Measurements from ENCODE around the gene WDFY1.

WDFY1 gene

GRCh38 chr2:223852281-223852795 is 92.8 kb downstream of the WDFY1 start:
- no peak for DNase-seq

GRCh38 chr2:223847410-223847809 is 97.7 kb downstream of the WDFY1 start:
- no peak for DNase-seq

DNA sequence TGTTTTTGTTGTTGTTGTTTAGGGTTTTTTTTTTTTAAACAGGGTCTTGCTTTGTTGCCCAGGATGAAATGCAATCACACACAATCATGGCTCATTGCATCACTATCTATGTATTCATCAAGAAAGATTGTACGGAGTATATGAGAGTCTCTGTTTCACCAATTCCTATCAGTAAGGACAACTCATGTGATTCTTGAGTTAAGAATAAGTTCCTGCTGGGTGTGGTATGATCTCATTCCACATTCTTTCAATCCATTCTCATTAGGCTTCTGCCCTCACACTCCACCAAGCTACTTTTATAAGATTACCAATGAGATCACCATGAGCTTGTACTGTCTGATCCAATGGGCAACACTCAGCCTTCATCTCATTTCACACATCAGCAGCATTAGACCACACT is 98.6 kb downstream of the WDFY1 start:
- DNase-seq = no peak

DNA sequence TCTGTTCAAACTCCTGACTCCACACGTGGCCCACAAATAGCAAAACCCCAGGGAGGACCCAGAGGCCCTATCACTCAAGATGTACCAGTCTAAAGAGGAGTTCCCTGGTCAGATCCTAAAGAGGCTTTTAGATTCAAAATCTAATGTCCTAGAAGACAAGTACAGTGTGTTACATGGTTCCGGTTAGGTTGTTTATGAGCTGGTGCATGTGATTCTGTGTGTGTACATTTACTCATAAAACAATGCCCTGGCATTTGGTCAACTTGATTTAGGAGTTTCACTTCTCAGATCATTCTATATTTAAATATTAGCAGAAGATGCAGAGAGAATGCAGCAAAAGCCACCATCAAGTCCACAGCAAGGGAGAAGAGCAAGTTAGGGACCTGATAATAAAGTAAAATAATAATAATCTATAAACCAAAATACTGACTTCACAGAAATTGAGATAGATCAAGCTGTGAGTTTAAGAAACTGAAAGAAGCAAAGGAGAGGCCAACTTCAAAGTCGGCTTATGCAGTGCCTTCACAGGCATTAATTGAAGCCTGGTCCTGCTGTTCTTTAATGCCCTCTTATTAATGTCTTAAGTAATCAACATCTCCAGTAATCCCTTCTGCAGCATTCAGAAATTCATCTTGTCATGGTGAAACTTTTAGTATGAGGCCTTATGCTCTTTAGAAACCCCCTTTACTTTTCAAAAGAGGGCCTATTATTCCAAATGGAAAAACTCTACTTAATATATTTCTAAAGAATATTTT is 103.5 kb downstream of the WDFY1 start:
- no peak for DNase-seq

- DNase-seq = peak; percentile 75
Measured at GRCh38 chr2:223837287-223838061, 107.7 kb downstream of the WDFY1 start, which contains the start of gene AP1S3. AP1S3 (minus strand) TSS chr2:223837582; CDS start chr2:223837450, 132 bp downstream.

DNA sequence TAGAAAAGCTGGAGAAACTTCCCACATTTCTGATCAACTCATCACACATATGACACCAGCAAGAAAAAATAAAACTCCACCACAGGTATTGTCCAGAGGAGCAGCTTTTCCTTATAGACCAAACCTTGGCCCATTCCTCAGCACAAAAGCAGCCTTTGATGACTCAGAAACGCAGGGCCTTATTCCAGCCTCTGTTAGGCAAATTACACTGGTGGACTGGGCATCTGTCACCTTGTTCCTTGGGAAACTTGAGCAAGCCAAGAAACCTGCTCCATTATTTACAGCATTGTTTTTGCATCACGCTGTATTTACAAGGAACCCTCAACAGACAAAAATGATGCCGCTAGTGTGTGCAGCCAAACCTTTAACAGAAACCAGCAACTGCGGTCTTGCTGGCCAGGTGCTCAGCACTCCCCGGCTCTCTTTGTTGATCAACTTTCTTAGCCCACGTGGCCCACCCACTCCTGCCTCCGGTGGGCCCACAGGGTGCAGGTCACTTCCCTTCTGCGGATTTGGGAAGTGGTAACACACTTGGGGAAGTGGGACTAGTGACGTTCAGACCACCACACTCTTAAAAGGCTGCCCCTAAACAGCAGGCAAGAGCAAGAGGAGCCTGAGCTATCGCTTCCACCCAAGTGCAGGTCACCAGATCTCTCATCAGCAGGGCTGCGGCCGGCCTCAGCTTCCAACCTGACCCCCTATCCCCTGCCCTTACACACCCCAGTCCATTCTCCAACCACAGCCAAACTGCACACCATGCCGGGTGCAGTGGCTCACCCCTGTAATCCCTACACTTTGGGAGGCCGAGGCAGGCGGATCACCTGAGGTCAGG is 109.2 kb downstream of the WDFY1 start:
- no peak for DNase-seq

DNA sequence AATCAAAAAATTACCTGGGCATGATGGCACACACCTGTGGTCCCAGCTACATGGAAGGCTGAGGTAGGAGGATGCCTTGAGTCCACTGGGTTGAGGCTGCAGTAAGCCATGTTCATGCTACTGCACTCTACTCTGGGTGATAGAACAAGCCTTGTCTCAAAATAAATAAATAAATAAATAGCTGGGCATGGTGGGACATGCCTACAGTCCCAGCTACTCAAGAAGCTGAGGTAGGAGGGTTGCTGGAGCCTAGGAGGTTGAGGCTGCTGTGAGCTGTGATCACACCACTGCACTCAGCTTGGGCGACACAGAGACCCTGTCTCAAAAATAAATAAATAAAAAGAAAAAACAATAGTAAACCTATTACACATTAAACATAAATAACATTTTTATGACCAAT is 110.7 kb downstream of the WDFY1 start:
- no peak for DNase-seq

GRCh38 chr2:223832241-223832903 is 112.8 kb downstream of the WDFY1 start:
- no peak for DNase-seq

- no peak for DNase-seq
Measured at GRCh38 chr2:223829128-223829527, 116.0 kb downstream of the WDFY1 start.

DNA sequence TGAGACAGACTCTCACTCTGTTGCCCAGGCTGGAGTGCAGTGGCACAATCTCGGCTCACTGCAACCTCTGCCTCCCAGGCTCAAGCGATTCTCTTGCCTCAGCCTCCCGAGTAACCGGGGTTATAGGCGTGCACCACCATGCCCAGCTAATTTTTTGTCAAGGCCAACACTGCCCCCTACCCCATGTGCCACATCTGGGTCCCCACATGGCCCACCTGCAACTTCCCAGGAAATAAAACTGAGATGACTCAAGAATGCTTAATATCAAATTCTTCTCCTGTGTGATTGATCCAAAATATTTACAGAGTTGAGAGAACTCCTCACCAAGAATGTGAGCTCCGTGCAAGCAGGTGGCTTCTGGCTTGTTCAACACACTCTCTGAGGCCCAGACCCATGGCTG is 116.8 kb downstream of the WDFY1 start:
- no peak for DNase-seq

- no peak for DNase-seq
Measured at GRCh38 chr2:223826995-223827394, 118.1 kb downstream of the WDFY1 start.
